Central memory CD4-positive, alpha-beta T cell (primary cell): Measurements from ENCODE around the gene IDH3B.
"Not testable (repeated sequence)": the region's sequence is repeated elsewhere in the genome, so short reads cannot be mapped to it uniquely, and the experiment has no call there.

Experiments
- DNase-seq: peaks from one replicate; pipeline ENCODE4 v3.0.0; 2022
- total RNA-seq, 3 experiments: gene quantifications; one replicate each; lab custom pipeline; 2026; lab: John Stamatoyannopoulos, UW

IDH3B gene
- total RNA-seq = 56.1 to 123 (median 69.6) reads per million in 3 experiments

GRCh38 chr20:2663887-2664719, at the start of gene IDH3B:
Gene IDH3B, minus strand, starts transcription at chr20:2664216. Its CDS starts 28 bp downstream, at chr20:2664188.
- DNase-seq = peak; percentile 91

- DNase-seq = peak; percentile 36
Measured at GRCh38 chr20:2713285-2713684, 49.3 kb upstream of the IDH3B start.

- no peak for DNase-seq
Measured at GRCh38 chr20:2709205-2709981, 45.4 kb upstream of the IDH3B start.

- no peak for DNase-seq
Measured at GRCh38 chr20:2708665-2709064, 44.6 kb upstream of the IDH3B start.

- no peak for DNase-seq
Measured at GRCh38 chr20:2708073-2708415, 44.0 kb upstream of the IDH3B start.

- DNase-seq = no peak
Measured at GRCh38 chr20:2707353-2708072, 43.5 kb upstream of the IDH3B start.

- DNase-seq = no peak
Measured at GRCh38 chr20:2706688-2707352, 42.8 kb upstream of the IDH3B start.

- no peak for DNase-seq
Measured at GRCh38 chr20:2705931-2706645, 42.1 kb upstream of the IDH3B start.

- DNase-seq = no peak
Measured at GRCh38 chr20:2703716-2704475, 39.9 kb upstream of the IDH3B start.

GRCh38 chr20:2701671-2702081, 37.7 kb upstream of the IDH3B start:
- DNase-seq = no peak

- DNase-seq = no peak
Measured at GRCh38 chr20:2700913-2701620, 37.1 kb upstream of the IDH3B start.

GRCh38 chr20:2699775-2700413, 35.9 kb upstream of the IDH3B start:
- DNase-seq = no peak

- DNase-seq = no peak
Measured at GRCh38 chr20:2698912-2699311, 34.9 kb upstream of the IDH3B start.

- DNase-seq = no peak
Measured at GRCh38 chr20:2698186-2698817, 34.3 kb upstream of the IDH3B start.

GRCh38 chr20:2697768-2698167, 33.8 kb upstream of the IDH3B start:
- DNase-seq = no peak

GRCh38 chr20:2696646-2697045, 32.6 kb upstream of the IDH3B start:
- no peak for DNase-seq

- DNase-seq = not testable (repeated sequence)
Measured at GRCh38 chr20:2695984-2696525, 32.0 kb upstream of the IDH3B start.

GRCh38 chr20:2695206-2695983, 31.4 kb upstream of the IDH3B start:
- no peak for DNase-seq
